ENCODE data around the gene SLC7A14.

- TF ChIP-seq POLR2AphosphoS5 (IDR thresholded peaks at IDR 0.05; ENCODE audit: insufficient read depth, low read depth, low read length) = no peak
- TF ChIP-seq EZH2 (IDR thresholded peaks at IDR 0.05; ENCODE audit: borderline replicate concordance, low read depth, low read length, severe bottlenecking) = no peak
- TF ChIP-seq MYC (IDR thresholded peaks at IDR 0.05; ENCODE audit: low read depth, low read length) = no peak
- TF ChIP-seq, protein P1, sequence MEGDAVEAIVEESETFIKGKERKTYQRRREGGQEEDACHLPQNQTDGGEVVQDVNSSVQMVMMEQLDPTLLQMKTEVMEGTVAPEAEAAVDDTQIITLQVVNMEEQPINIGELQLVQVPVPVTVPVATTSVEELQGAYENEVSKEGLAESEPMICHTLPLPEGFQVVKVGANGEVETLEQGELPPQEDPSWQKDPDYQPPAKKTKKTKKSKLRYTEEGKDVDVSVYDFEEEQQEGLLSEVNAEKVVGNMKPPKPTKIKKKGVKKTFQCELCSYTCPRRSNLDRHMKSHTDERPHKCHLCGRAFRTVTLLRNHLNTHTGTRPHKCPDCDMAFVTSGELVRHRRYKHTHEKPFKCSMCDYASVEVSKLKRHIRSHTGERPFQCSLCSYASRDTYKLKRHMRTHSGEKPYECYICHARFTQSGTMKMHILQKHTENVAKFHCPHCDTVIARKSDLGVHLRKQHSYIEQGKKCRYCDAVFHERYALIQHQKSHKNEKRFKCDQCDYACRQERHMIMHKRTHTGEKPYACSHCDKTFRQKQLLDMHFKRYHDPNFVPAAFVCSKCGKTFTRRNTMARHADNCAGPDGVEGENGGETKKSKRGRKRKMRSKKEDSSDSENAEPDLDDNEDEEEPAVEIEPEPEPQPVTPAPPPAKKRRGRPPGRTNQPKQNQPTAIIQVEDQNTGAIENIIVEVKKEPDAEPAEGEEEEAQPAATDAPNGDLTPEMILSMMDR (IDR thresholded peaks at IDR 0.05; ENCODE audit: extremely low read depth in 1 of 2, insufficient read depth in 1 of 2, low read depth in 1 of 2, low read length in 2 of 2) = no peak
- TF ChIP-seq POLR2A (IDR thresholded peaks at IDR 0.05; ENCODE audit: low read depth, low read length) = no peak
Measured at GRCh38 chr3:170448584-170448983, 137.3 kb downstream of the SLC7A14 start.
